AG09319 (cell line): ENCODE measurements around the gene CDH4.

Experiments used
- DNase-seq: peaks from one replicate; pipeline ENCODE4 v3.0.0-alpha.2; 2010; ENCODE audit warnings: low read depth; ENCODE audit errors: extremely low read depth
- TF ChIP-seq, protein P1 (sequence below): IDR thresholded peaks from 2 replicates; pipeline ENCODE4 v1.5.1; 2011; ENCODE audit warnings: low read depth, mild to moderate bottlenecking, inconsistent platforms, low read length, moderate library complexity

The CDH4 gene

DNA sequence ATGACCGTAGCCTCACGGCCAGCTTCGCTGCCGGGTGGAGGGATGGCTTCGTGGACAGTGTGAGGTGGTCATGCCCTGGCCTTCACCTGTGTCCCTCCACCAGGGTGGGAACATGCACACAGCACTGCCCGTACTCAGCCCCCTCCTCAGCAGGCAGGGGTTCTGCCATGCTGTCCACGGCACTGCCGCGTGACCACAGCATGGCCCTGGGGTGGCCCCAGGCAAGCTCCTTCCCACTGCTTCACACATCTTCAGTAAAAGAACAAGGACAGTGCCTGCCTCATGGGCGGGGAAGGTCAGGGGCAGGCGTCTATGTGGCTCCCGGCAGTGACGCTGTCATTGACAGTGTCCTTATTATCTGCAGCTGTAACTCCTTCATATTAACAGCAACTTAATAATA is 607.7 kb downstream of the CDH4 start:
- TF ChIP-seq, protein P1, sequence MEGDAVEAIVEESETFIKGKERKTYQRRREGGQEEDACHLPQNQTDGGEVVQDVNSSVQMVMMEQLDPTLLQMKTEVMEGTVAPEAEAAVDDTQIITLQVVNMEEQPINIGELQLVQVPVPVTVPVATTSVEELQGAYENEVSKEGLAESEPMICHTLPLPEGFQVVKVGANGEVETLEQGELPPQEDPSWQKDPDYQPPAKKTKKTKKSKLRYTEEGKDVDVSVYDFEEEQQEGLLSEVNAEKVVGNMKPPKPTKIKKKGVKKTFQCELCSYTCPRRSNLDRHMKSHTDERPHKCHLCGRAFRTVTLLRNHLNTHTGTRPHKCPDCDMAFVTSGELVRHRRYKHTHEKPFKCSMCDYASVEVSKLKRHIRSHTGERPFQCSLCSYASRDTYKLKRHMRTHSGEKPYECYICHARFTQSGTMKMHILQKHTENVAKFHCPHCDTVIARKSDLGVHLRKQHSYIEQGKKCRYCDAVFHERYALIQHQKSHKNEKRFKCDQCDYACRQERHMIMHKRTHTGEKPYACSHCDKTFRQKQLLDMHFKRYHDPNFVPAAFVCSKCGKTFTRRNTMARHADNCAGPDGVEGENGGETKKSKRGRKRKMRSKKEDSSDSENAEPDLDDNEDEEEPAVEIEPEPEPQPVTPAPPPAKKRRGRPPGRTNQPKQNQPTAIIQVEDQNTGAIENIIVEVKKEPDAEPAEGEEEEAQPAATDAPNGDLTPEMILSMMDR = no peak
- DNase-seq = no peak

DNA sequence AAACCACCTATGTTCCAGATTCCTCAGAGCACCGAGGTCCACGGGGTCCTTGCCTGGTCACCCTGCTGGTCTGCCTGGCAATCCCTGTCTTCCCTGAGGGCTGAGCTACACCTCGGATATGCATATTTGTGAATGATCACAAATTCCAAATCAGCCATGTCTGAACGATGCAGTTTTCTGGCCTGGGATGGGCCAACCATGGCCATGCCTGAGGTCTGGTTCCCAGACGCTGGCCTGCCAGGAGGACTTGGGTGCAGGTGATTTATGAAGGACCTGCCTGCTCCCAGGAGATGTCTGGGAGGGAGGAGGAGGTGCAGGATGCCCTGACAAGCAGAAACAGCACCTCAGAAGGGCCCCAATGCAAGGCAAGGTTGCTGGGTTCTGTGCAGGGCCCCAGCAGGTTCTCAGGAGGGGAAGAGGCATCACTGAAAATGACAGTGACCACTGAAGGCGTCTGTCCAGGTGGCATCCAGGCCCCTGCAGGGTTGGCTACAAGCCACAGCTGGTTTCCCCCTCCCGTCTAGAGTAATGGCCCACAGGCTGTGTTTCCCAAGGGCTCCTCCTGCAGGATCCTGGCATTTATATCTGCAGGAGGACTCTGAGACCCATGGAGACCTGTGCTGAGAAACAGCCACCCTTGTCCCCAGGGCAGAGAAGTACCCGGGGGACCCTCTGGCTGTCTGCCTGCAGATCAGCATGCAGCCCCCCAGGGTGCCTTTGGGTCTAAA is 608.4 kb downstream of the CDH4 start:
- TF ChIP-seq, protein P1 = no peak
- DNase-seq = no peak

DNA sequence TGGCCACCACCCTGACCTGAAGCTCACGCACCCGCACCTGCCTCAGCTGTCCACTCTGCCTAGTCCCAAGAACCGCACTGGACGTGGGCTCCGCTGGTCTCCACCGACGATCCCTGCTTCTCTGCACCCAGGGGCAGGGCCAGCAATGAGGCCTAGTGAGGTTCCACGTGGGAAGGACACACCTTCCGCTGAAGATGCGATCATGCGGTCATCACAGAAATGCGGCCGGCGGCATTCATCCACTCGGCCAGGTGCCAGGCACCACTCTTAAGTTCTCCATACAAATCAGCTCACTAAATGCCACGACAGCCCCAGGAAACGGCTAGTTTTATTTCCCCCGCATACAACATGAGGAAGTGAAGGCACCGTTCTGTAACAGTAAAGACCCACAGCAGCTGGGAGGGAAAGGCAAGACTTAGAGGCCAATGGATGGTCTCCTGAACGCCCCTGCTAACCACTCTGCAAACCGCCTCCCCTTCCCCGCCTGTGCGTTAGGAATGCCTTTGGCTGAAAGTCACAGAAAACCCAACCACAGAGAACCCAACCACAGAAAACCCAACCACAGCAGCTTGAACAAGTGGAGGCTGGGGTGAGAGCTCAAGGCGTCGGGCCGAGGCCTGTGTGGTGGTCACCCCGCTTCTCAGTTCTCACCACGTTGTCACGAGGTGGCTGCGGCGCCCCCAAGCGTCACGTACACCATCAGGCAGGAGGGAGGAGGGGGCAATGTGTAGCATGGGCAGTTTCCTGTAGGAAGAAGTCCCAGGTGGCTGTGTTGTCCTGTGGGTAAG is 609.2 kb downstream of the CDH4 start:
- TF ChIP-seq, protein P1 = no peak
- no peak for DNase-seq

DNA sequence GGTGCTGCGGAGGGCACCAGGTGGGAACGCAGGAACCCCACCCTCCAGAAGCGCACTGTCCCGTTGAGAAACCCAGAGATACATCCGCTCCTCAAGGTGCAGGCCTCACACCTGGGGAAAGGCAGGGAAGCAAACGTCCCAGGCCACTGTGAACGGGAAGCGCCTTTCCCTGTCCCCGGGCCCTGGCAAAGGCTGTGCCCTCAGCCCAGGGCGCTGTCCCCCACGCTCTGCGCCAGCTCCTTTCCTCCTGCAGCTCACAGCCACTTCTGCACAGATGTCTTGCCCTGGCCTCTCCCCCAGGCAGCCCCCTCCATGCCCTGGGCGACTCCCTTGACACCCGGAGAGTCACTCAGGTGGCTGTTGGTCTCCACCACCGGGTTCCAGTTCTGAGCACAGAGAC is 609.8 kb downstream of the CDH4 start:
- TF ChIP-seq, protein P1 = no peak
- DNase-seq = no peak

DNA sequence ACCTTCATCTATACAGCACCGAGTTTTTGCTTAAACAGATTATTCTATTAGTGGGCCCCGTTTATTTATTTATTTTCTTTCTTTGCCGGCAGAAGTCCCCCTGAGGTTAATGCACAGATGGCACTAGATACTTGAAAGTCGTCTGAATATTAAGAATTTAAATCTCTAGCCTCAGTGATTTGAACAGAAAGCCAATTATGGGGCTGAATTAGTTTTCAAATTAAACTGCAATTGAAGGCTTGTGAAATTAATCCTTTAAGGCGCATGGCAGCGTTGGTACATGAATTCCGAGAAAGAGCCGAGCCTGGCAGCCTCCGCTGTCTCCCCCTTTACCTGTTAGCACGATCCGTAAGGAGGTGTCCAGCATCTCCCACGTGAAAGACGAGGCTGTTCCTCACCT is 610.8 kb downstream of the CDH4 start:
- DNase-seq = no peak
- TF ChIP-seq, protein P1 = no peak

DNA sequence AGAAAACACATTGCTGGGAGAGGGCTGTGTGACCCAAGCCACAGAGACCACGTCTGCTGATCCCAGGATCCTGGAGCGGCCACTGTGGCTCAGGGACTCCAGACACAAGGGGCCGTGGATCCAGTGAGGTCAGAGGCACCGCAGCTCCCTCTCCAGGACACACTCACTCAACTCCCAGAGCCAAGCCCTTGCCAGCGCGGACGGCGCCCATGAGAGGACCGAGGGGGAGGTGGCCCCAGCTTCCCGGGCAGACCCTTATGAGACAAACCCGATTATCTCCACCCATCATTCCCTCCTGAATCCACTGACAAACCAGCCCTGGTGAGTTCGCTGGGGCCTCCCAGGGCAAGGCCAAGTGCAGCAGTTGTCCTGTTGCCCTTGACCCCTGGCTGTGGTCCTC is 612.4 kb downstream of the CDH4 start:
- TF ChIP-seq, protein P1 = no peak
- no peak for DNase-seq

DNA sequence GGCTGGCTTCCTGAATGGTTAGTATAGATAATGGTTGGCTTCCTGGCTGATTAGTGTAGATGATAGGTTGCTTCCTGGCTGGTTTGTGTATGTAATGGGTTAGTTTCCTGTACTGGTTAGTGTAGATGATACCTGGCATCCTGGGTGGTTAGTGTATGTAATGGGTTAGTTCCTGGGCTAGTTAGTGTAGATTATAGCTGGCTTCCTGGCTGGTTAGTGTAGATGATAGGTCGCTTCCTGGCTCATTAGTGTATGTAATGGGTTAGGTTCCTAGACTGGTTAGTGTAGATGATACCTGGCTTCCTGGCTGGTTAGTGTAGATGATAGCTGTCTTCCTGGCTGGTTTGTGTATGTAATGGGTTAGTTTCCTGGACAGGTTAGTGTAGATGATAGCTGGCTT is 613.3 kb downstream of the CDH4 start:
- DNase-seq = no peak
- TF ChIP-seq, protein P1 = no peak
